ENCODE results near the gene URB2. TPM values are rescaled to one million over a fixed set of nuclear protein-coding genes. Genes with fewer than 3 reads are reported as not detected.

URB2 gene
- total RNA-seq, 4 donors from 2014 or later, result 5.0 to 14.6 (median 8.3) TPM

- TF ChIP-seq EP300 (IDR thresholded peaks at IDR 0.05), result no peak
- no peak for TF ChIP-seq POLR2AphosphoS5 (IDR thresholded peaks at IDR 0.05)
- TF ChIP-seq CTCF (IDR thresholded peaks at IDR 0.05), result no peak
- TF ChIP-seq POLR2A (IDR thresholded peaks at IDR 0.05; ENCODE audit: low read depth), result no peak
- H3K9me3 ChIP-seq, result no peaks in the 10 kb centered on the region
- H3K27ac ChIP-seq (replicated peaks in 1 of 4), result no peak overlapping the region
- intact Hi-C loops (cut with DNase I), result no loop called here
- 82% methylated on average over 5 of the region's 5 CpGs for WGBS
- DNase-seq (ENCODE audit: extremely low spot score), result no peak
- H3K36me3 ChIP-seq, result peaks cover 42 to 53% (median 50%) of the 10 kb centered on the region in 4 donors
- H3K4me3 ChIP-seq, result no peak overlapping the region
- H3K4me1 ChIP-seq, result peaks cover 0 to 5% (median 0%) of the 10 kb centered on the region in 4 donors
- no peaks in the 10 kb centered on the region for H3K27me3 ChIP-seq
These were observed 12.1 kb upstream of the URB2 start for GRCh38 chr1:229613938-229614337.

- no peak for TF ChIP-seq CTCF (IDR thresholded peaks at IDR 0.05)
- no peak for TF ChIP-seq POLR2A (IDR thresholded peaks at IDR 0.05; ENCODE audit: low read depth)
- no peak for TF ChIP-seq EP300 (IDR thresholded peaks at IDR 0.05)
- no peak for TF ChIP-seq POLR2AphosphoS5 (IDR thresholded peaks at IDR 0.05)
- no peaks in the 10 kb centered on the region for H3K27me3 ChIP-seq
- H3K36me3 ChIP-seq, result peaks cover 37 to 45% (median 42%) of the 10 kb centered on the region in 4 donors
- H3K9me3 ChIP-seq, result no peaks in the 10 kb centered on the region
- intact Hi-C loops (cut with DNase I), result no loop called here
- no peak overlapping the region for H3K4me3 ChIP-seq
- H3K4me1 ChIP-seq, result peaks cover 0 to 11% (median 3%) of the 10 kb centered on the region in 4 donors
- DNase-seq (ENCODE audit: extremely low spot score), result no peak
- 94% methylated on average over 2 of the region's 2 CpGs for WGBS
- no peak overlapping the region for H3K27ac ChIP-seq (replicated peaks in 1 of 4)
These were observed 11.3 kb upstream of the URB2 start for GRCh38 chr1:229614701-229615100.

GRCh38 chr1:229617351-229618100 lies 8.5 kb upstream of the URB2 start:
- H3K4me3 ChIP-seq, result no peak overlapping the region

GRCh38 chr1:229619002-229619401 lies 7.0 kb upstream of the URB2 start:
- intact Hi-C loops (cut with DNase I), result no loop called here
- peaks cover 24 to 54% (median 44%) of the 10 kb centered on the region in 4 donors for H3K4me1 ChIP-seq
- no peak for DNase-seq (ENCODE audit: extremely low spot score)
- no peak for TF ChIP-seq POLR2AphosphoS5 (IDR thresholded peaks at IDR 0.05)
- TF ChIP-seq EP300 (IDR thresholded peaks at IDR 0.05), result no peak
- no peak for TF ChIP-seq CTCF (IDR thresholded peaks at IDR 0.05)
- TF ChIP-seq POLR2A (IDR thresholded peaks at IDR 0.05; ENCODE audit: low read depth), result no peak
- H3K9me3 ChIP-seq, result no peaks in the 10 kb centered on the region
- H3K27ac ChIP-seq (replicated peaks in 1 of 4), result no peak overlapping the region
- H3K36me3 ChIP-seq, result peaks cover 1 to 3% (median 2%) of the 10 kb centered on the region in 4 donors
- no peaks in the 10 kb centered on the region for H3K27me3 ChIP-seq
- no peak overlapping the region for H3K4me3 ChIP-seq

More at GRCh38 chr1:229617351-229618100, 8.5 kb upstream of the URB2 start:
- intact Hi-C loops (cut with DNase I), result no loop called here
- H3K9me3 ChIP-seq, result no peaks in the 10 kb centered on the region
- H3K4me1 ChIP-seq, result peaks cover 15 to 39% (median 29%) of the 10 kb centered on the region in 4 donors
- TF ChIP-seq EP300 (IDR thresholded peaks at IDR 0.05) (no peak), CTCF (IDR thresholded peaks at IDR 0.05) (no peak), POLR2A (IDR thresholded peaks at IDR 0.05; ENCODE audit: low read depth) (no peak), POLR2AphosphoS5 (IDR thresholded peaks at IDR 0.05) (no peak)
- no peak for DNase-seq (ENCODE audit: extremely low spot score)
- H3K27ac ChIP-seq (replicated peaks in 1 of 4), result no peak overlapping the region
- H3K36me3 ChIP-seq, result peaks cover 15 to 17% (median 16%) of the 10 kb centered on the region in 4 donors
- no peaks in the 10 kb centered on the region for H3K27me3 ChIP-seq
- 83% methylated on average over 11 of the region's 11 CpGs for WGBS

Data from esophagus muscularis mucosa (tissue), 4 donors.